ENCODE results near the gene ZNF362.
A peak's percentile ranks its signal among the peaks of the same experiment; 100 is the strongest.
"Not testable (repeated sequence)": the region's sequence is repeated elsewhere in the genome, so short reads cannot be mapped to it uniquely, and the experiment has no call there.

The ZNF362 gene

DNA sequence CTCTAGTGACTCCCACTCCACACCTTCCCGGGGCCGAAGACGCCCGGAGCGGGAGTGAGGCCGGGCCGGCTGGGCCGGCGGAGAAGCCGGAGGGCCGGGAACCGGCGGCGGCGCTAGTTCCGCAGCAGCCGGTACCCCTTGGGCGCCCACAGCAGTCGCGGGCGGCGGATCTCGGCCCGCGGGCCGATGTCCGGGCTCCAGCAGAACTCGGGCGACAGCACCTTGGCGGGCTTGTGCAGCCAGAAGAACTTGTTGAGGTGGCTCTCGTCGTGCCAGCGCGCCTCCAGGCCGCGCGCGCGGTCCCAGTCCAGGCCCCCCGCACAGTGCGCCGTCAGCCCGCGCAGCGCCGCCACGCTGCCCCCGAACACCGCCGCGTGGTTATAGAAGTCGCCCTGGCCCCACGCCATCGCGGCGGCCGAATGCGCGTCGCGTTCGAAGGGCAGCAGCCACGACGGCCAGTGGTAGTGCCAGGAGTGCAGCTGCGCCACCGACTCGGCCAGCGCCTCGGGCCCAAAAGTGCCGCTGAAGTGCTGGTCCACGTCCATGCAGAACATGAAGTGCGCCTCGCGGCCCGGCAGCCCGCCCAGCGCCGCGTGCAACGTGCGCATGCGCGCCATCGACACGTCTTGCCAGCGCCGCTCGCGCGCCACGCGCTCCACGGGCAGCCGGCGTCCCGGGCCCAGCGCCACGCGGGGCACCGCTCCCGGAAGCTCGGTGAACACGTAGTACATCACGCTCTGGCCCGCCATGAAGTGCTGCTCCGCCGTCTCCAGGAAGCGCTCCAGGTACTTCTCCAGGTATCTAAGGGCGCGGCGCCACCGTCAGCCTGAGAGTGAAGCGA, 50.6 kb downstream of the ZNF362 start:
- DNase-seq (ENCODE audit: low read depth), result peak; percentile 17

GRCh38 chr1:33307494-33307864, 51.2 kb downstream of the ZNF362 start:
- DNase-seq (ENCODE audit: low read depth), result no peak

DNA sequence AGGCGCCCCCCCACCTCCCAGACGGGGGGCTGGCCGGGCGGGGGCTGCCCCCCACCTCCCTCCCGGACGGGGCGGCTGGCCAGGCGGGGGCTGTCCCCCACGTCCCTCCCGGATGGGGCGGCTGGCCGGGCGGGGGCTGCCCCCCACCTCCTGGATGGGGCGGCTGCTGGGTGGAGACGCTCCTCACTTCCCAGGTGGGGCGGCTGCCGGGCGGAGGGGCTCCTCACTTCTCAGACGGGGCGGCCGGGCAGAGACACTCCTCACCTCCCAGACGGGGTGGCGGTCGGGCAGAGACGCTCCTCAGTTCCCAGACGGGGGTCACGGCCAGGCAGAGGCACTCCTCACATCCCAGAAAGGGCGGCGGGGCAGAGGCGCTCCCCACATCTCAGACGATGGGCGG, 53.1 kb downstream of the ZNF362 start:
- DNase-seq (ENCODE audit: low read depth), result not testable (repeated sequence)

- DNase-seq (ENCODE audit: low read depth), result no peak
Observed at GRCh38 chr1:33310702-33311101, 54.4 kb downstream of the ZNF362 start.

- no peak for DNase-seq (ENCODE audit: low read depth)
Observed at GRCh38 chr1:33311706-33312412, 55.6 kb downstream of the ZNF362 start.

- DNase-seq (ENCODE audit: low read depth), result no peak
Observed at GRCh38 chr1:33312413-33312749, 56.1 kb downstream of the ZNF362 start.

- no peak for DNase-seq (ENCODE audit: low read depth)
Observed at GRCh38 chr1:33314416-33314815, 58.1 kb downstream of the ZNF362 start.

DNA sequence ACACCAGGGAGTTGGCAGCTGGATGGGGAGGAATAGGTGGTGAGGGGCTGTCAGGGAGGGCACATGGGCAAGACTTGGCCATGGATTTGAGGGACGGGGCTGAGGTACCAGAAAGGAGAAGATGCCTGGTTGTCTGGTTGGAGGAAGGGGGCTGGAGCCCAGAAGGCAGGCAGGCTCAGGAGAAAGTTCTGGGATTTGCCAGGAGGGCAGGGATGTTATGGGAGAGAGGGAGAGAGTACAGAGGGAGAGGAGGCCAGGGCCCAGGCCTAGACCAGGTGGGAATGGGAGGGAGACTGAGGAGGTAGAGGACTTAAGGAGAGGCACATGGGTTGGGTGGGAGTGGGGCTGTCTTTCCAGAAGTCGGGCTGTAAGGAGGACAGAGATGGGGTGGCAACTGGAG, 60.3 kb downstream of the ZNF362 start:
- DNase-seq (ENCODE audit: low read depth), result no peak

DNA sequence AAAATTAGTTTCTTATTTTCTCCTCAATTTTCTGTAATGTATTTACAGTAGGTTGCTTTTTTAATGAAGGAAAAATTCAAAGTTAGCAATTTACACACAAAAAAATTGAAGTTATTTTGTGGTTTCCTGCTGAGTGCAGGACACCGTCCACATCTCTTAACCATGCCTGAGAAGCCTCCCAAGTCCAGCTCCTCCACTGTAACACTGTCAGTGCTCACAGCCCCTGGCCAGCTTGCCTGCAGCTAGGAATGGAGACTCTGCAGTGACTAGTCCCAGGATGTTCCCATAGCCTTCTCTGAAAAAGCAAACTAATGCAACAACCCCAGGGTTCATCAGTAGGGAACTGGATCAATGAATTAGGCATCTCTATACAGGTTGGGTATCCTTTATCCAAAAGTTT, 61.1 kb downstream of the ZNF362 start:
- no peak for DNase-seq (ENCODE audit: low read depth)

GRCh38 chr1:33317946-33318345, 61.7 kb downstream of the ZNF362 start:
- DNase-seq (ENCODE audit: low read depth), result no peak

DNA sequence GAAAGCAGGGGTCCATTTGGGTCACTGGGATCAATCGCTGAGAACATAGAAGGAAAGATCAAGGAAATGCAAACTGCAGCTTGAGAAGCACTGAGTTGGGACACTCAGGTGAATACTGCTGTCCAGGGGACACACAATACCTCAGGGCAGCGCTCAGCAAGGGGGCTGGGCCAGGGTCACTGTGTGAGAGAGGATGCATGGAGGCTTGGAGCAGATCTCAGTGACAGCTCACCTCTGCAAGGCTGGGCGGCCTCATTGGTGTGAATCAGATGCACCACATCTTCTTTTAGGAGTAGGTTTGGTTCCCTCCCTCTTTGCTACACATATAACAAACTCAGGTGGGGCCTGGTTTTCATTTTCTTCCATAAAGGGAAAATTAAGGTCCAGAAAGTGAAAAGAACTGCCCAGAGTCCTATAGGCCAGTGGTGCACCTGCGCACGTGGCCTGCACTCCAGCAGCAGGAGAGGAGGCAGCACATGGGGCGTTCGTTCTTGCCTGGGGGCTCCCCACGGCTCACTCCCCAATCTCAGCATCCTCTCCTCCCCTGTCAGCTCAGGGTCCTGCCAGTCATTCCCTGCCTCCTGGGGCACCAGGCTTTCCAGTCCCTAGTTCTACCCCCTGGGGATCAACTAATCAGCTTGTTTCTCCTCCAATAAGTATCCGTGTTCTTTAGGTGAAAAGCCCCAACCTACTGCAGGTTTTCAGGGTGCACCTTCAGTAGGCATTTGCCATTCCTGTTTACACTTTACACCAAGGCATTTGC, 63.1 kb downstream of the ZNF362 start:
- DNase-seq (ENCODE audit: low read depth), result no peak

DNA sequence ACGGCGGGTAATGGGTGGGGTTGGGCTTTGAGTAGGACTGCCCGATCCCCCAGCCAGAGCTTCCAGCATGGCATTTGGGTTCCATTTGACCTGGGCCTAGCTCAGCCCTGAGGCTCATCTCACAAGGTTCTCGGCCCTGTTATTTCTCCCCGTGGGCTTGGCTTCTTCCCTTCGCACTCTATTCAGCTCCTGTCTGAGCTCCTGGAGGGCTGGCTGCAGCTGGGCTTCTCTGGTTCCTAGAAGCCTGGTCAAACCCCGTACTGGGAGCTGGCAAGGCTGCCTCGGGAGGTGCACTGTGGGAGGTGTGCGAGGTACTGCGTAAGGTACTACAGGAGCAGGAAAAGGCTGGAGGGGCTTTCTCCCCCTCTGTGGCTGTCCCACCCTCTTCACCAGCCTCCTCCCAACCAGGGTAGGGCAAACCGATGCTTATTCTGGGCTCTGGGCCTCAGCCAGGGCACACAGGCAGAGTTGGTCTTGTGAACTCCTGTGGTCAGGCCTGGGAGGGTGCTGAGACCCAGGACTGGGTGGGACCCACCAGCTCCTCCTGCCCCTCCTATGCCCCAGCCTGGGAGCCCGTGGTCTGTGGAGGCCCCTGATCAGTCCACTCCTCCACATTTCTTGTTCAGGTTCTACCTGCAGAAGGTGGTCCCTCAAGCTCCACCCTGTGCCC, 63.8 kb downstream of the ZNF362 start:
- DNase-seq (ENCODE audit: low read depth), result no peak

DNA sequence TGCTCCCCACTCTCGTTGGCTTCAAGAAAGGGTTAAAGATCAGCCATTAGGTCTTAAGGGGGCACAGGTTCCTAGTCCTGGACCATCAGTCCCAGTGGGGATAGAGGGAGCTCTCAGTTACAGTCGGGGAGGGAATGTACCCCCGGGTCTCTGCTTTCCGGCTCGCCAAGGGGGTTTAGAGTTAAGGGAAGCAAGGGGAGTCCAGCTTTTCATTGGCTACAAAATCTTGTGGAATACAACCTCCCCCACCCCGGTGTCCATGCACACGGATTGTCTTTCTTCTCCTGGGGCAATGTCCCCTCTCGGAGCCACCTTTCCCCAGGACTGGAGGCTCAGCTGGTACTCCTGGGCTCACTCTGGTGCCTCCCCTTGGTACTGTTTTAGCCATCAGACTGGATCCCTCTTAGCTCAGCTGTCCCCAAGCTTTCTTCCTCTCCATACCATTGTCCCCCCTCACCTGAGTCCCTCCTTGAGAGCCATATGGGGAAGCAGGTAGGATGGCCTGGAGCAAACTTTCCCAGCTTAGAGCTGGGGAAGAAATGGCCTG, 64.4 kb downstream of the ZNF362 start, which contains the start of gene A3GALT2:
TSS of gene A3GALT2 (minus strand) at position 480 of the 547 bp plus-strand sequence. CDS start at position 480, 0 bp downstream.
- no peak for DNase-seq (ENCODE audit: low read depth)

- DNase-seq (ENCODE audit: low read depth), result no peak
Observed at GRCh38 chr1:33321178-33321577, 64.9 kb downstream of the ZNF362 start.

DNA sequence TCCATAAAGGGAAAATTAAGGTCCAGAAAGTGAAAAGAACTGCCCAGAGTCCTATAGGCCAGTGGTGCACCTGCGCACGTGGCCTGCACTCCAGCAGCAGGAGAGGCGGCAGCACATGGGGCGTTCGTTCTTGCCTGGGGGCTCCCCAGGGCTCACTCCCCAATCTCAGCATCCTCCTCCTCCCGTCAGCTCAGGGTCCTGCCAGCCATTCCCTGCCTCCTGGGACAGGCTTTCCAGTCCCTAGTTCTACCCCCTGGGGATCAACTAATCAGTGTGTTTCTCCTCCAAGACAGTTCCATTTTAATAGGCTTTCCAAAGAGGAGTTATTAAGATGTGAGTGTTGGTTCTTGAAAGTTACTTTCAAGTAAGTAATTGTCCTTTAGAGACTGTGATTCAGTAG, 65.8 kb downstream of the ZNF362 start:
- DNase-seq (ENCODE audit: low read depth), result no peak

DNA sequence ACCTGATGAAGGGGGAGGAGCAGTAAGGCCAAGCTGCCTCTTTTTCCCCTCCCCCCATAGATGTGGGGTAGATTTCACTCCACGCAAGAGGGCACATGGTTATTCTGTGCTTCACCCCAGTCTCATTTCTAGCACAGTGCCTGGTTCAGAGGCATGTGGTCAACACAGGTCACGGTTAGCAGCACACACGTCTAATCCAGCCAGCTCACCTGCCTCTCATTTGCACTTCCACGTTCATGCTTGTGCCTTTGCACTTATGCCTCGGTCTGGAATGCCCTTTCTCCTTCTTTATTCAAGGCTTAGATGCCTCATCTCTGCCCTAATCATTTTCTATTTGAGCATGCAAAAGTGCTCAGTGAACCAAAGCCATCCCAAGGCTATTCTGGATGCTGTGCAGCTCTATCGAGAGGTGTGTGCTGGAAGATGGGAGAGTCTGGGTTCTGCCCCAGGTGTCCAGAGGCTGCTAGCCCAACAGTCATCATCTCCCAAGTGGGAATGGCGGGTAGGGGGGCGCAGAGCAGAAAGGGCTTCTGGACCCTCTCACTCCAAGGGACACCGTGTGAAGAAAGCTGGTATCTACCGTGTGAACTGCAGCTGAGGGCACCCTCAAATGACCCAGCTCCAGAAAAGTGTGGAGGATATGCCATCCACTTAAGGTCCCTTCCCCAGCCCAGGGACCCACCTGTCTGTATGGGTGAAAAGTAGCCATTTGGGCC, 66.7 kb downstream of the ZNF362 start:
- DNase-seq (ENCODE audit: low read depth), result no peak

- no peak for DNase-seq (ENCODE audit: low read depth)
Observed at GRCh38 chr1:33323663-33324477, 67.6 kb downstream of the ZNF362 start.

DNA sequence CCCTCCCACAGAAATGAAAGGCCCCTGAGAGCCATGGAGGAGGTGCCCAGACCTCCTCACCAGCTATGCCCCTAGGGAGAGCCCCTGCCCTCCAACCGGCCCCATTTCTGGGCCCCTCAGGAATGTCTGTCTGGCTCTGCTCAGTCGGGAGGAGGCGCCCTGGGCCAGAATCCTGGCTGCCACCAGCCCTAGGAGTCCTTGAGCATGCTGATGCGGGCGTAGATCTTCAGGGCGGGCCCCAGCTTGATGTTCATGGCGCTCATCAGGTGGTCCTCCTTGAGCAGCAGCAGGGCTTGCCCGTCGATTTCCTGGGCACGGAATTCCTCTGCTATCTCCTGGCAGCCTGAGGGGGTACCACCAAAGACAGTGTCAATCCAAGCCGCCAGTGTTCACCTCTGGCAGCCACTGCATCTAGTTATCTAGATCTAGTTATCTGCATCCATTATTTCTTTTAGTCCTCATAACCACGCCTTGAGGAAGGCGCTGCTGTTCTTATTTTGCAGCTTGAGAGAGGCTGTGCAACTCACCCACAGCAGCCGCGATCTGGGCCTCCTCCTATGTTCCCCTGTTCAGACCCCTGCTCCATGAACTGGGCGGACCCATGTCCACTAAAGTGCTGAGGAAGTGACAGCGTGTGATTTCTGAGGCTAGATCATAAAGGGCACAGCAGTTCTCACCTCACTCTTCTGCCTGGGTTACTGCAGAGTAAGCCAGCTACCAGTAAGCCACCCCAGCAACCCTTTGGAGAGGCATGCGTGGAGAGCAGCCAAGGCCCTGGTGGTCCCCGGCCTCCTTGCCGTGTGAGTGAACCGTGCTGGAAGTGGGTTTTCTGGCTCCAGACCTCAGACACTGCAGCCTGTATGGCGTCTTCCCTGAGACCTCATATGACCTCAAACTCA, 68.6 kb downstream of the ZNF362 start:
- DNase-seq (ENCODE audit: low read depth), result no peak

DNA sequence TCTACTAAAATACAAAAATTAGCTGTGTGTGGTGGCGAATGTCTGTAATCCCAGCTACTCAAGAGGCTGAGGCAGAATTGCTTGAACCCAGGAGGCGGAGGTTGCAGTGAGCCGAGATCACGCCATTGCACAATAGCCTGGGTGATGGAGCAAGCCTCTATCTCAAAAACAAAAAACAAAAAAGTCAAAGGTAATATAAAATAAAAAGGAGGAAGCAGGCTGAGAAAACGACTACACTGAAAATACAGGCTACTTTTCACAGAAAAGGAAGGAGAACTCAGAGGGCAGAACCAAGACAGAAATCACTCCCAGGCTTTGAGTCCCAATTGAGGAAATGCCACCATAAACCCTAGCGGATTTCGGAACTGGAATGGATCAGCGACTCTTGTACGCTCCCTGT, 70.5 kb downstream of the ZNF362 start:
- DNase-seq (ENCODE audit: low read depth), result no peak

Measured in fibroblast of the conjunctiva (primary cell).